Neural cell (in vitro differentiated cells): Measurements from ENCODE around the gene CSMD2. TPM values are rescaled to one million over a fixed set of nuclear protein-coding genes. Genes with fewer than 3 reads are reported as not detected.
A peak's percentile ranks its signal among the peaks of the same experiment; 100 is the strongest.

ENCODE experiments used
- H2AFZ ChIP-seq: fragments of 200-600, 300-800 bp; sonication (generic), shearing (Covaris generic); 2 replicates; pipeline ENCODE4 v1.6.0; 2014; ENCODE audit warnings: low read depth, mild to moderate bottlenecking, antibody characterized with exemption, low read length, moderate library complexity
- H3F3A ChIP-seq: fragments of 200-600 bp; shearing (Covaris generic); 2 replicates; pipeline ENCODE4 v1.6.1; 2016; ENCODE audit warnings: mild to moderate bottlenecking, moderate library complexity, mixed read lengths, antibody characterized with exemption, low read length; ENCODE audit not compliant: insufficient read depth, poor library complexity, severe bottlenecking
- H3K27ac ChIP-seq: fragments of 200-600, 300-800 bp; sonication (generic), shearing (Covaris generic); 2 replicates; pipeline ENCODE4 v1.5.1; 2014; ENCODE audit warnings: mild to moderate bottlenecking, low read length, moderate library complexity
- H3K27me3 ChIP-seq: fragments of 300-800, 200-600 bp; sonication (generic), shearing (Covaris generic); 2 replicates; pipeline ENCODE4 v1.6.0; 2014; ENCODE audit warnings: mild to moderate bottlenecking, low read depth, low read length, moderate library complexity; ENCODE audit not compliant: insufficient read depth
- H3K36me3 ChIP-seq: fragments of 300-800, 200-600 bp; sonication (generic), shearing (Covaris generic); 2 replicates; pipeline ENCODE4 v1.5.1; 2014; ENCODE audit warnings: mild to moderate bottlenecking, antibody characterized with exemption, low read length, moderate library complexity; ENCODE audit not compliant: insufficient read depth
- H3K4me2 ChIP-seq: fragments of 300-800, 200-600 bp; sonication (generic), shearing (Covaris generic); 2 replicates; pipeline ENCODE4 v1.6.0; 2014; ENCODE audit warnings: mild to moderate bottlenecking, low read length
- H3K4me3 ChIP-seq: fragments of 300-800, 200-600 bp; sonication (generic), shearing (Covaris generic); 2 replicates; pipeline ENCODE4 v1.5.1; 2014; ENCODE audit warnings: mild to moderate bottlenecking, low read length, moderate library complexity
- H3K79me2 ChIP-seq: fragments of 200-600 bp; shearing (Covaris generic); replicated peaks from 2 replicates; pipeline ENCODE4 v1.6.0; 2014; ENCODE audit warnings: mild to moderate bottlenecking, low read length, moderate library complexity; ENCODE audit not compliant: insufficient read depth
- H3K9ac ChIP-seq: fragments of 300-800, 200-600 bp; sonication (generic), shearing (Covaris generic); 2 replicates; pipeline ENCODE4 v1.6.1; 2016; ENCODE audit warnings: mild to moderate bottlenecking, low read length, mixed read lengths
- H3K9me2 ChIP-seq: fragments of 200-600 bp; shearing (Covaris generic); 2 replicates; pipeline ENCODE4 v1.6.1; 2016; ENCODE audit warnings: mild to moderate bottlenecking, low read length, mixed read lengths; ENCODE audit not compliant: insufficient read depth
- H3K9me3 ChIP-seq: fragments of 200-600, 300-800 bp; sonication (generic), shearing (Covaris generic); 2 replicates; pipeline ENCODE4 v1.6.1; 2016; ENCODE audit warnings: mild to moderate bottlenecking, mixed run types, low read length, moderate library complexity, mixed read lengths
- H4K20me1 ChIP-seq: fragments of 200-600 bp; shearing (Covaris generic); 2 replicates; pipeline ENCODE4 v1.6.1; 2016; ENCODE audit warnings: mild to moderate bottlenecking, mixed run types; ENCODE audit not compliant: insufficient read depth
- EP300 ChIP-seq: fragments of 450-650 bp; conservative IDR thresholded peaks from 2 replicates; pipeline ENCODE4 v1.6.1; 2014; ENCODE audit warnings: antibody characterized with exemption, mild to moderate bottlenecking, moderate library complexity; ENCODE audit not compliant: poor library complexity, severe bottlenecking
- EZH2 ChIP-seq: fragments of 200-600, 300-800 bp; shearing (Covaris generic), sonication (generic); IDR thresholded peaks from 2 replicates; pipeline ENCODE4 v1.6.1; 2014; ENCODE audit warnings: antibody characterized with exemption, low read length, borderline replicate concordance, mild to moderate bottlenecking; ENCODE audit not compliant: insufficient read depth, poor library complexity, severe bottlenecking
- MXI1 ChIP-seq: fragments of 450-650 bp; conservative IDR thresholded peaks from 2 replicates; pipeline ENCODE4 v1.6.1; 2014; ENCODE audit warnings: antibody characterized with exemption, mild to moderate bottlenecking; ENCODE audit not compliant: poor library complexity, severe bottlenecking
- POLR2AphosphoS5 ChIP-seq: IDR thresholded peaks from 2 replicates; pipeline ENCODE4 v1.6.1; 2012
- RAD21 ChIP-seq: fragments of 450-650 bp; conservative IDR thresholded peaks from 2 replicates; pipeline ENCODE4 v1.6.1; 2014; ENCODE audit warnings: antibody characterized with exemption, mild to moderate bottlenecking, moderate library complexity
- SMC3 ChIP-seq: fragments of 450-650 bp; conservative IDR thresholded peaks from 2 replicates; pipeline ENCODE4 v1.6.1; 2014; ENCODE audit warnings: antibody characterized with exemption, mild to moderate bottlenecking, moderate library complexity; ENCODE audit not compliant: poor library complexity
- TAF1 ChIP-seq: IDR thresholded peaks from 2 replicates; pipeline ENCODE4 v1.6.1; 2012; ENCODE audit warnings: low read depth
- polyA plus RNA-seq: library from polyadenylated mRNA; depleted of rRNA; stranded (reverse); fragments of >200 nt; gene quantifications from 2 replicates; pipeline ENCODE4 v1.2.3, GENCODE V29; 2014
- TF ChIP-seq, protein P1 (sequence below): fragments of 450-650 bp; IDR thresholded peaks from 2 replicates; pipeline ENCODE4 v1.5.1; 2014; ENCODE audit warnings: antibody characterized with exemption, mild to moderate bottlenecking, moderate library complexity; ENCODE audit not compliant: poor library complexity, severe bottlenecking
- TF ChIP-seq, protein P2 (sequence below): IDR thresholded peaks from 2 replicates; pipeline ENCODE4 v1.6.1; 2012; ENCODE audit warnings: borderline replicate concordance

CSMD2 gene
- polyA plus RNA-seq, 1 donor from 2014 or later: 9.6 TPM

DNA sequence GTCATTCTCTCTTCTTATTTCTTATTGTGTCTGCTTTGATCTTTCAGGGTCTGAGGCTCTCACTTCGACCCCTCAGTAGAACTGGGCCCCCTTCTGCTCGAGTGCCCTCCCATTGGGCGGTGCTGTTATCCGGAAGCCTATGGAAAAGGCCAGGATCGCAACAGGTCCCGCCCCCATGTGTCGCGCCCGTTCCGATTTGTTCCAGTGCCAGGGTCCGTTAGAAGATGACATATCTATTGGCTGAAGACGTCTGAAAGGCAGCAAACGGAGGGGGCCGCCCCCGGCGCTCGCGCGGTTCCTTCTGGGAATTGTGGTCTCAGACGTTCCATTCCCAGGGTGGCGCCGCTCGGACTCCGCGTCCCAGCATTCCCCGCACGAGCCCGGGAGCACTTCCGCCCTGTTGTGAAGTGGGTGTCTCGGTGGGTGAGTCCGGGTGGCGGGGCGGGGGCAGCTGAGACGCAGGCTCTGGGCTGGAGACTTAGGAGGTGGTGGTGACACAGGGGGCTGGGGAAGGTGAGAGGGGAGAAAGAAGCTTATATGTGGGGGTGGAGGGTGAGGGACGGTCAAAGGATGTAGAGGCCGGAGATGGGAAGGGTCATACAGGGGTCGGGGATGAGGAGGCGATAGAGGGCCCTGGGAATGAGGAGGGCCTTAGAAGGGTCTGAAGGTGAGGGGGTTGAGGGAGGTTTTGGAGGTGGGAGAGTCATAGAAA is 692.6 kb downstream of the CSMD2 start, which contains the start of gene ZSCAN20:
Gene ZSCAN20, plus strand, starts transcription at position 377 of the 712 bp plus-strand sequence. CDS start 6,644 bp downstream, outside the sequence.
- no peaks in the 10 kb centered on the region for H3K9me3 ChIP-seq
- peaks cover 14% of the 10 kb centered on the region for H3K79me2 ChIP-seq
- no peaks in the 10 kb centered on the region for H3K27me3 ChIP-seq
- peak within 1 kb of the TSS; percentile 80 for H3K27ac ChIP-seq
- no peaks in the 10 kb centered on the region for H4K20me1 ChIP-seq
- no peaks in the 10 kb centered on the region for H3F3A ChIP-seq
- peak within 1 kb of the TSS; percentile 94 for H2AFZ ChIP-seq
- no peaks in the 10 kb centered on the region for H3K36me3 ChIP-seq
- peak within 1 kb of the TSS; percentile 91 for H3K9ac ChIP-seq
- H3K4me2 ChIP-seq: peak within 1 kb of the TSS; percentile 93
- peak within 1 kb of the TSS; percentile 80 for H3K4me3 ChIP-seq
- no peaks in the 10 kb centered on the region for H3K9me2 ChIP-seq
- TF ChIP-seq TAF1: no peak
- peak; percentile 17 for TF ChIP-seq RAD21
- TF ChIP-seq, protein P1, sequence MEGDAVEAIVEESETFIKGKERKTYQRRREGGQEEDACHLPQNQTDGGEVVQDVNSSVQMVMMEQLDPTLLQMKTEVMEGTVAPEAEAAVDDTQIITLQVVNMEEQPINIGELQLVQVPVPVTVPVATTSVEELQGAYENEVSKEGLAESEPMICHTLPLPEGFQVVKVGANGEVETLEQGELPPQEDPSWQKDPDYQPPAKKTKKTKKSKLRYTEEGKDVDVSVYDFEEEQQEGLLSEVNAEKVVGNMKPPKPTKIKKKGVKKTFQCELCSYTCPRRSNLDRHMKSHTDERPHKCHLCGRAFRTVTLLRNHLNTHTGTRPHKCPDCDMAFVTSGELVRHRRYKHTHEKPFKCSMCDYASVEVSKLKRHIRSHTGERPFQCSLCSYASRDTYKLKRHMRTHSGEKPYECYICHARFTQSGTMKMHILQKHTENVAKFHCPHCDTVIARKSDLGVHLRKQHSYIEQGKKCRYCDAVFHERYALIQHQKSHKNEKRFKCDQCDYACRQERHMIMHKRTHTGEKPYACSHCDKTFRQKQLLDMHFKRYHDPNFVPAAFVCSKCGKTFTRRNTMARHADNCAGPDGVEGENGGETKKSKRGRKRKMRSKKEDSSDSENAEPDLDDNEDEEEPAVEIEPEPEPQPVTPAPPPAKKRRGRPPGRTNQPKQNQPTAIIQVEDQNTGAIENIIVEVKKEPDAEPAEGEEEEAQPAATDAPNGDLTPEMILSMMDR: no peak
- no peak for TF ChIP-seq EZH2
- TF ChIP-seq MXI1: peak; percentile 61
- TF ChIP-seq POLR2AphosphoS5: peak; percentile 86
- TF ChIP-seq, protein P2, sequence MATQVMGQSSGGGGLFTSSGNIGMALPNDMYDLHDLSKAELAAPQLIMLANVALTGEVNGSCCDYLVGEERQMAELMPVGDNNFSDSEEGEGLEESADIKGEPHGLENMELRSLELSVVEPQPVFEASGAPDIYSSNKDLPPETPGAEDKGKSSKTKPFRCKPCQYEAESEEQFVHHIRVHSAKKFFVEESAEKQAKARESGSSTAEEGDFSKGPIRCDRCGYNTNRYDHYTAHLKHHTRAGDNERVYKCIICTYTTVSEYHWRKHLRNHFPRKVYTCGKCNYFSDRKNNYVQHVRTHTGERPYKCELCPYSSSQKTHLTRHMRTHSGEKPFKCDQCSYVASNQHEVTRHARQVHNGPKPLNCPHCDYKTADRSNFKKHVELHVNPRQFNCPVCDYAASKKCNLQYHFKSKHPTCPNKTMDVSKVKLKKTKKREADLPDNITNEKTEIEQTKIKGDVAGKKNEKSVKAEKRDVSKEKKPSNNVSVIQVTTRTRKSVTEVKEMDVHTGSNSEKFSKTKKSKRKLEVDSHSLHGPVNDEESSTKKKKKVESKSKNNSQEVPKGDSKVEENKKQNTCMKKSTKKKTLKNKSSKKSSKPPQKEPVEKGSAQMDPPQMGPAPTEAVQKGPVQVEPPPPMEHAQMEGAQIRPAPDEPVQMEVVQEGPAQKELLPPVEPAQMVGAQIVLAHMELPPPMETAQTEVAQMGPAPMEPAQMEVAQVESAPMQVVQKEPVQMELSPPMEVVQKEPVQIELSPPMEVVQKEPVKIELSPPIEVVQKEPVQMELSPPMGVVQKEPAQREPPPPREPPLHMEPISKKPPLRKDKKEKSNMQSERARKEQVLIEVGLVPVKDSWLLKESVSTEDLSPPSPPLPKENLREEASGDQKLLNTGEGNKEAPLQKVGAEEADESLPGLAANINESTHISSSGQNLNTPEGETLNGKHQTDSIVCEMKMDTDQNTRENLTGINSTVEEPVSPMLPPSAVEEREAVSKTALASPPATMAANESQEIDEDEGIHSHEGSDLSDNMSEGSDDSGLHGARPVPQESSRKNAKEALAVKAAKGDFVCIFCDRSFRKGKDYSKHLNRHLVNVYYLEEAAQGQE: no peak
- peak; percentile 28 for TF ChIP-seq EP300
- peak; percentile 35 for TF ChIP-seq SMC3

DNA sequence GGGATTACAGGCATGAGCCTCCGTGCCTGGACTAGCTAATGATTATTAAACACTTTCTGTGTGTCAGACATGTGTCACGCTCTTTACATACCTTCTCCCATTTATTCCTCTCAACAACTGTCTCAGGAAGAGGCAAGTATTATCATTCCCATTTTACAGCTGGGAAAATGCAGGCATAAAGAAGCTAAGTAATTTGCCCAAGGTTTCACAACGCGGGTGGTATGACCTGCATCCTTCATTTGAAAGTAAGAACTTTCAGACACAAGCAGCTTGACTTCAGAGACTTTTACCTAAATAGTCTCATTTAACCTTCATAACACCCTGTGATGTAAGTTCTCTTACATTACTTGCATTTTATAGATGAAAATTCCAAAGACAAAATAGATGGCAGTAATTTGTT is 693.6 kb downstream of the CSMD2 start:
- H3K9ac ChIP-seq: no peak overlapping the region
- H3K9me2 ChIP-seq: no peaks in the 10 kb centered on the region
- TF ChIP-seq POLR2AphosphoS5 (no peak), TAF1 (no peak), EP300 (no peak), MXI1 (no peak), EZH2 (no peak), SMC3 (no peak), RAD21 (no peak)
- TF ChIP-seq, protein P2: no peak
- TF ChIP-seq, protein P1: no peak
- no peaks in the 10 kb centered on the region for H3K36me3 ChIP-seq
- no peaks in the 10 kb centered on the region for H4K20me1 ChIP-seq
- H3K27me3 ChIP-seq: no peaks in the 10 kb centered on the region
- no peak overlapping the region for H2AFZ ChIP-seq
- H3K4me3 ChIP-seq: no peak overlapping the region
- no peak overlapping the region for H3K4me2 ChIP-seq
- no peak overlapping the region for H3K27ac ChIP-seq
- H3K79me2 ChIP-seq: peaks cover 14% of the 10 kb centered on the region
- no peaks in the 10 kb centered on the region for H3K9me3 ChIP-seq
- no peaks in the 10 kb centered on the region for H3F3A ChIP-seq
